Endothelial cell of umbilical vein (primary cell): ENCODE data around the gene SFMBT2. TPM values are rescaled to one million over a fixed set of nuclear protein-coding genes. Genes with fewer than 3 reads are reported as not detected.

ENCODE experiments used
- BruUV-seq: library from RNA; stranded (reverse); fragments of 400-500 nt; replicated peaks from 2 replicates; lab custom pipeline; 2021; lab: Mats Ljungman, UMichigan
- CTCF ChIA-PET: fragments of 300-600, 350-600 bp; sonication (Branson Sonifier 250); formaldehyde crosslinking; loops from one replicate; lab custom pipeline; 2021; ENCODE audit warnings: antibody characterized with exemption, inconsistent platforms; lab: Charles Lee
- POLR2A ChIA-PET: fragments of 300-600, 350-600 bp; sonication (Branson Sonifier 250); formaldehyde crosslinking; loops from one replicate; lab custom pipeline; 2021; ENCODE audit warnings: antibody characterized with exemption, inconsistent platforms; lab: Charles Lee
- DNase-seq: peaks from one replicate; pipeline ENCODE4 v3.0.0-alpha.2; 2011; ENCODE audit warnings: low read depth, low spot score
- FAIRE-seq: peaks from 2 replicates; lab custom pipeline; 2011; peaks lifted over from hg19 to GRCh38; lab: Jason Lieb, UNC
- H2AFZ ChIP-seq: 2 replicates; pipeline ENCODE4 v1.6.0; 2012; ENCODE audit warnings: low read depth, low read length, control low read depth, inconsistent platforms
- H3K27ac ChIP-seq: 2 replicates; pipeline ENCODE4 v1.5.1; 2011; ENCODE audit warnings: low read depth, mild to moderate bottlenecking, control low read depth, low read length, moderate library complexity; ENCODE audit not compliant: insufficient read depth
- H3K27me3 ChIP-seq, 2 experiments: 2 replicates each; pipeline versions ENCODE4 v1.6.0 to v1.6.1; 2011; ENCODE audit warnings: low read length in 2 of 2, mixed read lengths in 1 of 2; ENCODE audit not compliant: control insufficient read depth in 2 of 2, insufficient read depth in 2 of 2
- H3K36me3 ChIP-seq, 2 experiments: 2 replicates in 1 of 2; 3 replicates in 1 of 2; pipeline ENCODE4 v1.5.1; 2011; ENCODE audit warnings: low read length in 2 of 2, mild to moderate bottlenecking in 1 of 2, moderate library complexity in 1 of 2; ENCODE audit not compliant: control insufficient read depth in 2 of 2, insufficient read depth in 2 of 2; ENCODE audit errors: extremely low read depth in 1 of 2
- H3K4me1 ChIP-seq: 3 replicates; pipeline ENCODE4 v1.5.1; 2011; ENCODE audit warnings: mild to moderate bottlenecking, low read length; ENCODE audit not compliant: control insufficient read depth, insufficient read depth; ENCODE audit errors: extremely low read depth
- H3K4me2 ChIP-seq: 2 replicates; pipeline ENCODE4 v1.6.1; 2011; ENCODE audit warnings: low read length, control low read depth, mixed read lengths; ENCODE audit not compliant: insufficient read depth
- H3K4me3 ChIP-seq, 3 experiments: fragments of 200-600 bp in 1 of 3; sonication (generic), shearing (Covaris generic) in 1 of 3; replicated peaks in 1 of 3; 2 replicates each; pipeline ENCODE4 v1.5.1; 2011 to 2016; ENCODE audit warnings: control low read depth in 3 of 3, low read length in 3 of 3, mild to moderate bottlenecking in 2 of 3, inconsistent platforms in 1 of 3, low read depth in 1 of 3, moderate library complexity in 1 of 3; ENCODE audit not compliant: insufficient read depth in 1 of 3
- H3K79me2 ChIP-seq: 2 replicates; pipeline ENCODE4 v1.6.0; 2012; ENCODE audit warnings: low read length, inconsistent platforms; ENCODE audit not compliant: control insufficient read depth, insufficient read depth
- H3K9ac ChIP-seq: replicated peaks from 2 replicates; pipeline ENCODE3; 2011; ENCODE audit warnings: low read length, control low read depth; ENCODE audit not compliant: insufficient read depth; ENCODE audit errors: extremely low read depth
- H3K9me1 ChIP-seq: replicated peaks from 3 replicates; pipeline ENCODE4 v1.6.0; 2011; ENCODE audit warnings: mild to moderate bottlenecking, low read length; ENCODE audit not compliant: control insufficient read depth, insufficient read depth; ENCODE audit errors: extremely low read depth
- H3K9me3 ChIP-seq: replicated peaks from 2 replicates; pipeline ENCODE4 v1.5.1; 2012; ENCODE audit warnings: low read length, inconsistent platforms; ENCODE audit not compliant: control insufficient read depth, insufficient read depth
- H4K20me1 ChIP-seq: replicated peaks from 2 replicates; pipeline ENCODE3; 2011; ENCODE audit warnings: mild to moderate bottlenecking, low read length; ENCODE audit not compliant: control insufficient read depth, insufficient read depth; ENCODE audit errors: extremely low read depth
- CTCF ChIP-seq, 2 donors: IDR thresholded peaks; 1 replicate in 1 of 2; 2 replicates in 1 of 2; pipeline ENCODE4 v1.5.1; 2011; ENCODE audit warnings: low read length in 2 of 2, mild to moderate bottlenecking in 2 of 2, moderate library complexity in 2 of 2, control low read depth in 1 of 2, inconsistent platforms in 1 of 2, low read depth in 1 of 2; ENCODE audit not compliant: insufficient read depth in 1 of 2; ENCODE audit errors: extremely low read depth in 1 of 2
- EZH2 ChIP-seq: IDR thresholded peaks from 2 replicates; pipeline ENCODE4 v1.6.1; 2012; ENCODE audit warnings: borderline replicate concordance, low read depth, mild to moderate bottlenecking, moderate library complexity, low read length, inconsistent platforms; ENCODE audit not compliant: severe bottlenecking
- FOS ChIP-seq: IDR thresholded peaks from 2 replicates; pipeline ENCODE4 v1.6.1; 2011; ENCODE audit warnings: mild to moderate bottlenecking, low read length, moderate library complexity, borderline replicate concordance; ENCODE audit not compliant: insufficient read depth
- GATA2 ChIP-seq: IDR thresholded peaks from 2 replicates; pipeline ENCODE4 v1.7.0; 2011; ENCODE audit warnings: low read depth, mild to moderate bottlenecking, moderate library complexity, mixed read lengths, low read length; ENCODE audit not compliant: insufficient read length, insufficient read depth
- JUN ChIP-seq: IDR thresholded peaks from 2 replicates; pipeline ENCODE4 v1.6.1; 2011; ENCODE audit warnings: borderline replicate concordance, low read depth; ENCODE audit not compliant: insufficient read length, insufficient read depth
- MAX ChIP-seq: IDR thresholded peaks from 2 replicates; pipeline ENCODE4 v1.6.1; 2011; ENCODE audit not compliant: insufficient read depth, insufficient read length
- MYC ChIP-seq: IDR thresholded peaks from one replicate; pipeline ENCODE4 v1.6.1; 2011; ENCODE audit warnings: mild to moderate bottlenecking, low read depth, low read length
- POLR2A ChIP-seq: IDR thresholded peaks from 2 replicates; pipeline ENCODE4 v1.6.1; 2012; ENCODE audit warnings: low read depth, mild to moderate bottlenecking, control low read depth, low read length
- POLR2AphosphoS5 ChIP-seq: IDR thresholded peaks from 2 replicates; pipeline ENCODE4 v1.6.1; 2012; ENCODE audit warnings: low read depth, mild to moderate bottlenecking, control low read depth, low read length, moderate library complexity; ENCODE audit not compliant: insufficient read depth
- dilution Hi-C: fragments of 300-500 bp; cut with MboI; formaldehyde crosslinking; loops from one replicate; pipeline ENCODE4 v1.15.0; 2019; ENCODE audit warnings: low sequenced_read_pairs; ENCODE audit not compliant: extremely low pct_ligation_motif_present
- intact Hi-C: fragments of 100-400 bp; cut with micrococcal nuclease; formaldehyde crosslinking; loops from one replicate; pipeline ENCODE4 v1.10.0; 2022
- polyA plus RNA-seq, 4 experiments: library from polyadenylated mRNA; depleted of rRNA in 3 of 4; stranded (reverse) in 3 of 4; unstranded in 1 of 4; fragments of >200 nt; gene quantifications; 2 replicates each; pipeline versions ENCODE4 v1.2.1 to v1.2.3, GENCODE V29; 2011 to 2012; ENCODE audit warnings: missing spikeins in 1 of 4
- total RNA-seq: library from RNA; stranded (reverse); gene quantifications from 2 replicates; pipeline ENCODE4 v1.2.3, GENCODE V29; 2021

Gene SFMBT2
- total and polyA plus RNA-seq, 2 donors (not counting 3 experiments of a cell fraction or from before 2014, with no cell fraction given): 0.14 to 0.64 TPM

- no peaks in the 10 kb centered on the region for H3K9me1 ChIP-seq
- H3K36me3 ChIP-seq: no peaks in the 10 kb centered on the region
- no peaks in the 10 kb centered on the region for H3K79me2 ChIP-seq
- ChIA-PET CTCF (no interaction called here), POLR2A (no interaction called here)
- no peak for TF ChIP-seq EZH2
- no peak for TF ChIP-seq POLR2AphosphoS5
- no peak overlapping the region for H3K9ac ChIP-seq
- no peak for DNase-seq
- dilution Hi-C loops (no loop called here), intact Hi-C loops (no loop called here)
- FAIRE-seq: no peak
- no peak overlapping the region for H2AFZ ChIP-seq
- no peak overlapping the region for H3K4me2 ChIP-seq
- no peaks in the 10 kb centered on the region for H3K27me3 ChIP-seq
- no peaks in the 10 kb centered on the region for H3K4me1 ChIP-seq
- no peak overlapping the region for H3K27ac ChIP-seq
- no peaks in the 10 kb centered on the region for H3K9me3 ChIP-seq
- H4K20me1 ChIP-seq: no peaks in the 10 kb centered on the region
- BruUV-seq: no TSS peak
- H3K4me3 ChIP-seq: no peak overlapping the region
Measured at GRCh38 chr10:7297094-7297493, 113.7 kb downstream of the SFMBT2 start.

GRCh38 chr10:7296648-7297047, 114.2 kb downstream of the SFMBT2 start:
- Histone ChIP-seq H3K9ac (no peak overlapping the region), H3K4me3 (no peak overlapping the region), H3K27ac (no peak overlapping the region), H3K9me1 (no peaks in the 10 kb centered on the region), H2AFZ (no peak overlapping the region), H4K20me1 (no peaks in the 10 kb centered on the region), H3K4me2 (no peak overlapping the region), H3K79me2 (no peaks in the 10 kb centered on the region), H3K36me3 (no peaks in the 10 kb centered on the region), H3K9me3 (no peaks in the 10 kb centered on the region), H3K27me3 (no peaks in the 10 kb centered on the region), H3K4me1 (no peaks in the 10 kb centered on the region)
- dilution Hi-C loops: no loop called here
- no peak for TF ChIP-seq GATA2
- no peak for TF ChIP-seq JUN
- TF ChIP-seq CTCF (IDR thresholded peaks at IDR 0.05; ENCODE audit: extremely low read depth in 1 of 2, insufficient read depth in 1 of 2, low read depth in 1 of 2, low read length in 2 of 2): no peak
- TF ChIP-seq EZH2: no peak
- TF ChIP-seq POLR2A: no peak
- no peak for TF ChIP-seq FOS
- no peak for TF ChIP-seq POLR2AphosphoS5
- no peak for TF ChIP-seq MAX
- no peak for TF ChIP-seq MYC
- no TSS peak for BruUV-seq
- ChIA-PET CTCF (no interaction called here), POLR2A (no interaction called here)
- DNase-seq (no peak), FAIRE-seq (no peak)
- intact Hi-C loops: no loop called here
